Fibroblast of lung (primary cell): Measurements from ENCODE around the gene ASXL1. TPM values are rescaled to one million over a fixed set of nuclear protein-coding genes. Genes with fewer than 3 reads are reported as not detected.
"Not testable (repeated sequence)": the region's sequence is repeated elsewhere in the genome, so short reads cannot be mapped to it uniquely, and the experiment has no call there.

Experiments used
- DNase-seq, 2 donors: peaks; one replicate each; pipeline versions ENCODE4 v3.0.0 to v3.0.0-alpha.2; 2010; ENCODE audit warnings: low read depth in 2 of 2
- H2AFZ ChIP-seq: 2 replicates; pipeline ENCODE4 v1.5.1; 2012; ENCODE audit warnings: low read length, control low read depth, inconsistent platforms
- H3K27ac ChIP-seq: 2 replicates; pipeline ENCODE4 v1.5.1; 2011; ENCODE audit warnings: low read length, control low read depth; ENCODE audit not compliant: insufficient read depth
- H3K27me3 ChIP-seq: 2 replicates; pipeline ENCODE4 v1.5.1; 2011; ENCODE audit warnings: mild to moderate bottlenecking, low read length; ENCODE audit not compliant: control insufficient read depth, insufficient read depth
- H3K36me3 ChIP-seq: 2 replicates; pipeline ENCODE4 v1.5.1; 2011; ENCODE audit warnings: low read length; ENCODE audit not compliant: control insufficient read depth, insufficient read depth
- H3K4me1 ChIP-seq: 2 replicates; pipeline ENCODE4 v1.5.1; 2011; ENCODE audit warnings: low read length; ENCODE audit not compliant: control insufficient read depth, insufficient read depth; ENCODE audit errors: extremely low read depth
- H3K4me2 ChIP-seq: 2 replicates; pipeline ENCODE4 v1.5.1; 2011; ENCODE audit warnings: low read length, control low read depth; ENCODE audit not compliant: insufficient read depth; ENCODE audit errors: extremely low read depth
- H3K4me3 ChIP-seq, 4 experiments: fragments of 200-600 bp in 1 of 4; sonication (generic) in 1 of 4; replicated peaks in 1 of 4; 2 replicates each; pipeline ENCODE4 v1.5.1; 2011 to 2016; ENCODE audit warnings: low read length in 4 of 4, low read depth in 3 of 4, mild to moderate bottlenecking in 3 of 4, control low read depth in 2 of 4, inconsistent platforms in 1 of 4, mixed read lengths in 1 of 4; ENCODE audit not compliant: insufficient read depth in 1 of 4; ENCODE audit errors: control extremely low read depth in 1 of 4
- H3K79me2 ChIP-seq: 2 replicates; pipeline ENCODE4 v1.5.1; 2012; ENCODE audit warnings: mild to moderate bottlenecking, low read length, inconsistent platforms; ENCODE audit not compliant: control insufficient read depth, insufficient read depth
- H3K9ac ChIP-seq: 2 replicates; pipeline ENCODE4 v1.5.1; 2011; ENCODE audit warnings: mild to moderate bottlenecking, low read length, control low read depth; ENCODE audit not compliant: insufficient read depth
- H3K9me3 ChIP-seq: 2 replicates; pipeline ENCODE4 v1.5.1; 2012; ENCODE audit warnings: low read depth, low read length; ENCODE audit not compliant: control insufficient read depth, insufficient read depth
- H4K20me1 ChIP-seq: 2 replicates; pipeline ENCODE4 v1.5.1; 2011; ENCODE audit warnings: low read length; ENCODE audit not compliant: control insufficient read depth, insufficient read depth; ENCODE audit errors: extremely low read depth
- EZH2 ChIP-seq: IDR thresholded peaks from 2 replicates; pipeline ENCODE4 v1.5.1; 2012; ENCODE audit warnings: low read length, control low read depth, mild to moderate bottlenecking; ENCODE audit errors: missing control alignments
- polyA plus RNA-seq, 2 donors: library from polyadenylated mRNA; depleted of rRNA in 1 of 2; stranded (reverse) in 1 of 2; unstranded in 1 of 2; fragments of >200 nt; gene quantifications; 2 replicates each; pipeline ENCODE4 v1.2.1, GENCODE V29; 2011 to 2012; ENCODE audit warnings: missing spikeins in 1 of 2
- total RNA-seq: library from RNA; depleted of rRNA; stranded (reverse); fragments of >200 nt; gene quantifications from 2 replicates; pipeline ENCODE4 v1.2.1, GENCODE V29; 2014
- TF ChIP-seq, protein P1 (sequence below), 2 donors: IDR thresholded peaks in 1 of 2; conservative IDR thresholded peaks in 1 of 2; 1 replicate in 1 of 2; 2 replicates in 1 of 2; pipeline ENCODE4 v1.5.1; 2011 to 2012; ENCODE audit warnings: low read length in 2 of 2, control low read depth in 1 of 2, inconsistent platforms in 1 of 2, low read depth in 1 of 2, mild to moderate bottlenecking in 1 of 2

The ASXL1 gene
- total and polyA plus RNA-seq, 2 donors (not counting 1 experiment from before 2014, with no cell fraction given), result 38.0 to 41.1 TPM

- no peaks in the 10 kb centered on the region for H3K27me3 ChIP-seq
- peaks cover 4% of the 10 kb centered on the region for H3K4me1 ChIP-seq
- no peak overlapping the region for H3K4me3 ChIP-seq
- no peaks in the 10 kb centered on the region for H3K79me2 ChIP-seq
- no peak overlapping the region for H3K9ac ChIP-seq
- no peaks in the 10 kb centered on the region for H4K20me1 ChIP-seq
- no peak overlapping the region for H3K4me2 ChIP-seq
- no peak for DNase-seq
- H3K36me3 ChIP-seq, result peaks cover 2% of the 10 kb centered on the region
- H3K9me3 ChIP-seq, result no peaks in the 10 kb centered on the region
- no peak overlapping the region for H2AFZ ChIP-seq
- no peak for TF ChIP-seq EZH2
- TF ChIP-seq, protein P1, sequence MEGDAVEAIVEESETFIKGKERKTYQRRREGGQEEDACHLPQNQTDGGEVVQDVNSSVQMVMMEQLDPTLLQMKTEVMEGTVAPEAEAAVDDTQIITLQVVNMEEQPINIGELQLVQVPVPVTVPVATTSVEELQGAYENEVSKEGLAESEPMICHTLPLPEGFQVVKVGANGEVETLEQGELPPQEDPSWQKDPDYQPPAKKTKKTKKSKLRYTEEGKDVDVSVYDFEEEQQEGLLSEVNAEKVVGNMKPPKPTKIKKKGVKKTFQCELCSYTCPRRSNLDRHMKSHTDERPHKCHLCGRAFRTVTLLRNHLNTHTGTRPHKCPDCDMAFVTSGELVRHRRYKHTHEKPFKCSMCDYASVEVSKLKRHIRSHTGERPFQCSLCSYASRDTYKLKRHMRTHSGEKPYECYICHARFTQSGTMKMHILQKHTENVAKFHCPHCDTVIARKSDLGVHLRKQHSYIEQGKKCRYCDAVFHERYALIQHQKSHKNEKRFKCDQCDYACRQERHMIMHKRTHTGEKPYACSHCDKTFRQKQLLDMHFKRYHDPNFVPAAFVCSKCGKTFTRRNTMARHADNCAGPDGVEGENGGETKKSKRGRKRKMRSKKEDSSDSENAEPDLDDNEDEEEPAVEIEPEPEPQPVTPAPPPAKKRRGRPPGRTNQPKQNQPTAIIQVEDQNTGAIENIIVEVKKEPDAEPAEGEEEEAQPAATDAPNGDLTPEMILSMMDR (conservative IDR thresholded peaks at IDR 0.05 in 1 of 2, IDR thresholded peaks at IDR 0.05 in 1 of 2; ENCODE audit: low read depth in 1 of 2, low read length in 2 of 2), result no peak
- H3K27ac ChIP-seq, result no peak overlapping the region
These were observed 20.0 kb upstream of the ASXL1 start for GRCh38 chr20:32337937-32338661.

DNA sequence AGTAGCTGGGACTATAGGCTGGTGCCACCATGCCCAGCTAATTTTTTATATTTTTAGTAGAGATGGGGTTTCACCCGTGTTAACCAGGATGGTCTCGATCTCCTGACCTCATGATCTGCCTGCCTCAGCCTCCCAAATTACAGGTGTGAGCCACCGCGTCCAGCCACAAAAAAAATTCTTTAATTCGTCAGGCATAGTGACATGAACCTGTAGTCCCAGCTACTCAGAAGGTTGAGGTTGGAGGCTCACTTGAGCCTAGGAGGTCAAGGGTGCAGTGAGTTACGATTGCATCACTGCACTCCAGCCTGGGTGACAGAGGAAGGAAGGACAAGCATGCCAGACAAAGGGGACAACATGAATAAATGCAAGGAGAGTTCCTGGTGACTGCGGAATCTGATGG, 19.5 kb upstream of the ASXL1 start:
- Histone ChIP-seq H3K4me3 (no peak overlapping the region), H3K27me3 (no peaks in the 10 kb centered on the region), H3K79me2 (no peaks in the 10 kb centered on the region), H3K4me1 (peaks cover 6% of the 10 kb centered on the region), H3K4me2 (no peak overlapping the region), H4K20me1 (no peaks in the 10 kb centered on the region), H3K9me3 (no peaks in the 10 kb centered on the region), H3K27ac (no peak overlapping the region), H3K9ac (no peak overlapping the region), H3K36me3 (peaks cover 2% of the 10 kb centered on the region), H2AFZ (no peak overlapping the region)
- no peak for DNase-seq
- TF ChIP-seq, protein P1 (conservative IDR thresholded peaks at IDR 0.05 in 1 of 2, IDR thresholded peaks at IDR 0.05 in 1 of 2; ENCODE audit: low read depth in 1 of 2, low read length in 2 of 2), result no peak
- TF ChIP-seq EZH2, result no peak

GRCh38 chr20:32339116-32339515, 19.0 kb upstream of the ASXL1 start:
- no peak for DNase-seq
- Histone ChIP-seq H4K20me1 (no peaks in the 10 kb centered on the region), H3K27me3 (no peaks in the 10 kb centered on the region), H3K9ac (no peak overlapping the region), H3K36me3 (no peaks in the 10 kb centered on the region), H2AFZ (no peak overlapping the region), H3K9me3 (no peaks in the 10 kb centered on the region), H3K4me2 (no peak overlapping the region), H3K4me1 (peaks cover 6% of the 10 kb centered on the region), H3K27ac (no peak overlapping the region), H3K79me2 (no peaks in the 10 kb centered on the region), H3K4me3 (no peak overlapping the region)
- TF ChIP-seq, protein P1 (conservative IDR thresholded peaks at IDR 0.05 in 1 of 2, IDR thresholded peaks at IDR 0.05 in 1 of 2; ENCODE audit: low read depth in 1 of 2, low read length in 2 of 2), result no peak
- no peak for TF ChIP-seq EZH2

DNA sequence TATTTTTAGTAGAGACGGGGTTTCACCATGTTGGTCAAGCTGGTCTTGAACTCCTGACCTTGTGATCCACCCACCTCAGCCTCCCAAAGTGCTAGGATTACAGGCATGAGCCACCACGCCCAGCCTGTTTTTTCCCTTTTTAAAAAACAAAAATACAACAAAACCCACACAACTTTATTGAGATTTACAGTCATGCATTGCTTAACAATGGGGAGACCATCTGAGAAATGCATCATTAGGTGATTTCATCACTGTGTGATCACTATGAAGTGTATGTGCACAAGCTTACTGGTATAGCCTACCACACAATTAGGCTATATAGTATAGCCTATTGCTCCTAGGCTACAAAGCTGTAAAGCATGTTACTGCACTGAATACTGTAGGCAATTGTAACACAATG, 17.1 kb upstream of the ASXL1 start:
- H4K20me1 ChIP-seq, H3K36me3 ChIP-seq, H3K4me3 ChIP-seq, H3K79me2 ChIP-seq, DNase-seq, H3K27ac ChIP-seq, H3K4me2 ChIP-seq, H3K27me3 ChIP-seq, H2AFZ ChIP-seq, H3K9me3 ChIP-seq, H3K4me1 ChIP-seq, H3K9ac ChIP-seq: not testable (repeated sequence)
